Endothelial cell of umbilical vein (primary cell): ENCODE results near the gene SLC6A6.

Experiments
- CTCF ChIP-seq, 2 donors: IDR thresholded peaks; 1 replicate in 1 of 2; 2 replicates in 1 of 2; pipeline ENCODE4 v1.5.1; 2011; ENCODE audit warnings: low read length in 2 of 2, mild to moderate bottlenecking in 2 of 2, moderate library complexity in 2 of 2, control low read depth in 1 of 2, inconsistent platforms in 1 of 2, low read depth in 1 of 2; ENCODE audit not compliant: insufficient read depth in 1 of 2; ENCODE audit errors: extremely low read depth in 1 of 2
- EZH2 ChIP-seq: IDR thresholded peaks from 2 replicates; pipeline ENCODE4 v1.6.1; 2012; ENCODE audit warnings: borderline replicate concordance, low read depth, mild to moderate bottlenecking, moderate library complexity, low read length, inconsistent platforms; ENCODE audit not compliant: severe bottlenecking
- FOS ChIP-seq: IDR thresholded peaks from 2 replicates; pipeline ENCODE4 v1.6.1; 2011; ENCODE audit warnings: mild to moderate bottlenecking, low read length, moderate library complexity, borderline replicate concordance; ENCODE audit not compliant: insufficient read depth
- GATA2 ChIP-seq: IDR thresholded peaks from 2 replicates; pipeline ENCODE4 v1.7.0; 2011; ENCODE audit warnings: low read depth, mild to moderate bottlenecking, moderate library complexity, mixed read lengths, low read length; ENCODE audit not compliant: insufficient read length, insufficient read depth
- MYC ChIP-seq: IDR thresholded peaks from one replicate; pipeline ENCODE4 v1.6.1; 2011; ENCODE audit warnings: mild to moderate bottlenecking, low read depth, low read length
- POLR2A ChIP-seq: IDR thresholded peaks from 2 replicates; pipeline ENCODE4 v1.6.1; 2012; ENCODE audit warnings: low read depth, mild to moderate bottlenecking, control low read depth, low read length
- POLR2AphosphoS5 ChIP-seq: IDR thresholded peaks from 2 replicates; pipeline ENCODE4 v1.6.1; 2012; ENCODE audit warnings: low read depth, mild to moderate bottlenecking, control low read depth, low read length, moderate library complexity; ENCODE audit not compliant: insufficient read depth
- TF ChIP-seq, protein P1 (sequence below): IDR thresholded peaks from 2 replicates; pipeline ENCODE4 v1.6.1; 2011; ENCODE audit not compliant: insufficient read depth, insufficient read length

- TF ChIP-seq CTCF (IDR thresholded peaks at IDR 0.05; ENCODE audit: extremely low read depth in 1 of 2, insufficient read depth in 1 of 2, low read depth in 1 of 2, low read length in 2 of 2) (no peak), POLR2A (no peak), EZH2 (no peak), GATA2 (no peak), POLR2AphosphoS5 (no peak), MYC (no peak), FOS (peak; percentile 81)
- TF ChIP-seq, protein P1, sequence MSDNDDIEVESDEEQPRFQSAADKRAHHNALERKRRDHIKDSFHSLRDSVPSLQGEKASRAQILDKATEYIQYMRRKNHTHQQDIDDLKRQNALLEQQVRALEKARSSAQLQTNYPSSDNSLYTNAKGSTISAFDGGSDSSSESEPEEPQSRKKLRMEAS: no peak
Measured at GRCh38 chr3:14472471-14473351, 70.3 kb downstream of the SLC6A6 start.
